GM12873 (cell line): Measurements from ENCODE around the gene MYMK.

Source experiments
- TF ChIP-seq, protein P1 (sequence below): IDR thresholded peaks from 2 replicates; pipeline ENCODE4 v1.5.1; 2012; ENCODE audit warnings: low read depth, mild to moderate bottlenecking, moderate library complexity, low read length, control low read depth; ENCODE audit not compliant: insufficient read depth; ENCODE audit errors: missing control alignments

The MYMK gene

DNA sequence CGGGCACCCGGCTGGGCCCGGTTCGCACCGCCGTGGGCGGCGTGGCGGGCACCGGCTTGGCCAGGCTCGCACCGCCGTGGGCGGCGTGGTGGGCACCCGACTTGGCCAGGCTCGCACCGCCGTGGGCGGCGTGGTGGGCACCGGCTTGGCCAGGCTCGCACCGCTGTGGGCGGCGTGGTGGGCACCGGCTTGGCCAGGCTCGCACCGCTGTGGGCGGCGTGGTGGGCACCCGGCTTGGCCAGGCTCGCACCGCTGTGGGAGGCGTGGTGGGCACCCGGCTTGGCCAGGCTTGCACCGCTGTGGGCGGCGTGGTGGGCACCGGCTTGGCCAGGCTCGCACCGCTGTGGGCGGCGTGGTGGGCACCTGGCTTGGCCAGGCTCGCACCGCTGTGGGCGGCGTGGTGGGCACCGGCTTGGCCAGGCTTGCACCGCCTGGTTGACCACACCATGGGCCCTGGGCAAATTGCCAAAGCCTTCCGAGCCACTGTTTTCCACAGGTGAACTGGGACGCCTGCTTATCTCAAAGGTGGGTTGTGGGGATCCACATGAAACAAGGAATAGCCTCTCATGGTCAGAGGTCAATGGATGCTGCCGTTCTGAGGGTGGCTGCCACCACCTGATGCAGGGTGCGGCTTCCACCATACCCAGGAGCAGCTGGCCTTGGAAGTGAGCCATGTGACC, 38.0 kb upstream of the MYMK start:
- TF ChIP-seq, protein P1, sequence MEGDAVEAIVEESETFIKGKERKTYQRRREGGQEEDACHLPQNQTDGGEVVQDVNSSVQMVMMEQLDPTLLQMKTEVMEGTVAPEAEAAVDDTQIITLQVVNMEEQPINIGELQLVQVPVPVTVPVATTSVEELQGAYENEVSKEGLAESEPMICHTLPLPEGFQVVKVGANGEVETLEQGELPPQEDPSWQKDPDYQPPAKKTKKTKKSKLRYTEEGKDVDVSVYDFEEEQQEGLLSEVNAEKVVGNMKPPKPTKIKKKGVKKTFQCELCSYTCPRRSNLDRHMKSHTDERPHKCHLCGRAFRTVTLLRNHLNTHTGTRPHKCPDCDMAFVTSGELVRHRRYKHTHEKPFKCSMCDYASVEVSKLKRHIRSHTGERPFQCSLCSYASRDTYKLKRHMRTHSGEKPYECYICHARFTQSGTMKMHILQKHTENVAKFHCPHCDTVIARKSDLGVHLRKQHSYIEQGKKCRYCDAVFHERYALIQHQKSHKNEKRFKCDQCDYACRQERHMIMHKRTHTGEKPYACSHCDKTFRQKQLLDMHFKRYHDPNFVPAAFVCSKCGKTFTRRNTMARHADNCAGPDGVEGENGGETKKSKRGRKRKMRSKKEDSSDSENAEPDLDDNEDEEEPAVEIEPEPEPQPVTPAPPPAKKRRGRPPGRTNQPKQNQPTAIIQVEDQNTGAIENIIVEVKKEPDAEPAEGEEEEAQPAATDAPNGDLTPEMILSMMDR, result no peak

DNA sequence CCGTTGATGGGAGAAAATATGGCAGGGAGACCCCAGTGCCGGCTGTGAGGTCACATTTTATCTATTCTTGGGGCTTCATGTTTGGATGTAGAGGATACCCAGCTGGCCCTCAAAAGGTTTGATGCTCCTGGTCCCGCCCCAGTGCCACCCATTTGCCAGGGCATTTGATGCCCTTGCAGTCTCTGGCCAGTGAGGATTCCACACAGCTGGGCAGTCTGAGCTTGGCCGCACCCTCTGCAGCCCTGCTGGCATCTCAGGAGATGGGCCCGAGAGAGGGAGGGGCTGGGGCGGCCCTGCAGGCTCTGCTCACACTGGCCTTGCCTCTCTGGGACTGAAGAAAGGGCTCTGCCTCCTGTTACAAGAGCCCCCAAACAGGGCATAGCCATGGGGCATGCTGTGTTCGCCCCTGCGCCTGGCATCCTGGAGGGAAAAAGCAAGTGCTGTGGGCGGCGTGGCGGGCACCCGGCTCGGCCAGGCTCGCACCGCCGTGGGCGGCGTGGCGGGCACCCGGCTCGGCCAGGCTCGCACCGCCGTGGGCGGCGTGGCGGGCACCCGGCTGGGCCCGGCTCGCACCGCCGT, 37.3 kb upstream of the MYMK start:
- TF ChIP-seq, protein P1, result no peak

GRCh38 chr9:133560944-133561343, 36.2 kb upstream of the MYMK start:
- TF ChIP-seq, protein P1, result no peak

DNA sequence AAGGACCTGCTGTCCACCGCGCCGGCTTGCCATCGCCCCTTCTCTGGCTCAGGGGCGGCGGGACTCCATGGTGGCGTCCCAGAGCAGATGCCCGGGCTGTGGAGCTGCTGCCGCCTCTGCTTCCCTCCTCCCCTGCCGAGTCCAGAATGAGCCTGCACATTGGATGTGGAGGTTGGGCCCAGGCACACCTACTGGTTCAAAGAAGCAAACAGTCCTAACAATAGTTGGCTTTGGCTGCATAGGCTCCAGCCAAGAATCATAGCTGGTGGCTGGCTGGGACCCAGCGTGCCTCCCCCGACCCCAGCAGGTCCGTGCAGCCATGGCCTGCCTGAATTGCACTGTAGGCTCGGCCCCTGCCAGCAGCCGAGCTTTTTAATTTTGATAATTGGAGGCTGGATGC, 35.6 kb upstream of the MYMK start:
- TF ChIP-seq, protein P1, result no peak

- TF ChIP-seq, protein P1, result no peak
These were observed 33.7 kb upstream of the MYMK start for GRCh38 chr9:133558191-133559126.

DNA sequence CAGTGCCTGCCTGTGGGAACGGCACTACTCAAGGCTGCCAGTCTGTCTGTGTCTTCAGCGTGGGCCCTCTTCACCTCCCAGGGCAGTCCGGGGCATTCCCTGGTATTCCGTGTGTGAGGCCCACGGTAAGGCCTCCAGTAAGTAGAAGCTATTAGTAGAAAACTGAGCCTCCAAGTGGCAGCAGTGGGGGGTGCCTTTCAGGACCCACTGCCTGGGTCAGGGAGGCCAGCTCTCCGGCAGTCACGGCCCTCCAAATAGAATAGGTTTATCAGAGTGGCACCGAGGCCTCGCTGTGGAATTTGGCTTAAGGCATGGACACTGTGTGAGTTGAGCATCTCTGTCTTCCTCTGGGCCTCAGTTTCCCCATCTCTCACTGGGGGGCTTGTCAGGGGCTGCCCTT, 32.8 kb upstream of the MYMK start:
- TF ChIP-seq, protein P1, result no peak

DNA sequence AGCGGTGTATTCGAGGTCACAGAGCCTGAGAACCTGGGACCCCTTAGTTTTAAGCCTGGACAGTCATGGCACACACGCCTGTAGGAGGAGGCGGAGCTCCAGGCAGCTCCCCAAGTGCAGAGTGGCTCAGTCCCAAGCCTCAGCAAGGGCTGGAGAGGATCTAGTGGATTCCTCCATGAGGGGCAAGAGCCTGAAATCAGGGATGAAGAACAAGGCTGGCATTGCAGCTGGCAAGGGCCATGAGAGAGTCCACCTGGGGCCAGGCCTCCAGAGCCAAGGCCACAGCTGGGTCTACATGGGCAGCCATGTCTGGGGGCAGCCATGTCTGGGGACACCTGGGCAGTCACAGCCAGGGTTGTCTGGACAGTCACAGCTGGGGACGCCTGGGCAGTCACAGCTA, 31.6 kb upstream of the MYMK start:
- TF ChIP-seq, protein P1, result no peak
